ENCODE data around the gene RASA3. TPM values are rescaled to one million over a fixed set of nuclear protein-coding genes. Genes with fewer than 3 reads are reported as not detected.

RASA3 gene
- total and polyA plus RNA-seq, 9 of the 15 experiments (the other 6 are each of a cell fraction or from before 2014, with no cell fraction given) = 0.72 to 25.3 (median 14.4) TPM

DNA sequence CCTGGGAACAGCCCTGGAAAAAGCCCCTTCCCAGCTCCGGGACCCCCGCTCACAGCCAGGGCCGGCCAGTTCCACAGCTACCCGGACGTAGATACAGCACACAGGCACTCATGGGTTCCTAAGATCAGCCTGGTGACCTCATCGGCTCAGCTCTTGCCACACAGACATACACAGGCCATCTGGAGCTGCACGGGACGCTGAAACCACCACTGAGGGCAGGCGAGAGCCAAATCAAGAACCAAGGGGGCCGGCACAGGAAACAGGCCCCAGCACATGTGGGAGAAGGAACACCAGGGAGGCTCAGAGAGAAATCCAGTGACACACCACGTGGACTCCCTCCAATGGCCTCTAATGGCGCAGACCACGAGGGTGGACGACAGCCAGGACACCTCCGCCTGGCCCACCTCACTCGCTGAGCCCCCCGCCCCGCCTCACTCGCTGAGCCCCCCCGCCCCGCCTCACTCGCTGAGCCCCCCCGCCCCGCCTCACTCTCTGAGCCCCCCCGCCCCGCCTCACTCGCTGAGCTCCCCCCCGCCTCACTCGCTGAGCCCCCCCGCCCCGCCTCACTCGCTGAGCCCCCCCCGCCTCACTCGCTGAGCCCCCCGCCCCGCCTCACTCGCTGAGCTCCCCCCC is 88.9 kb downstream of the RASA3 start:
- POLR2A ChIA-PET = no interaction called here
- Histone ChIP-seq H3K79me2 (ENCODE audit: control insufficient read depth, insufficient read depth, low read length) (peaks cover 15% of the 10 kb centered on the region; the same call in 2 of the 3 replicates), H3K27ac (ENCODE audit: extremely low read depth, low read depth, low read length) (no peak overlapping the region), H3K9ac (ENCODE audit: insufficient read depth in 1 of 2, low read depth in 2 of 2, low read length in 2 of 2) (no peak overlapping the region; a peak in 1 of 4 replicates), H3K27me3 (ENCODE audit: control insufficient read depth in 2 of 2, insufficient read depth in 2 of 2, low read length in 2 of 2) (no peaks in the 10 kb centered on the region), H2AFZ (ENCODE audit: low read depth, low read length) (no peak overlapping the region), H3K4me3 (no peak overlapping the region), H3K4me2 (ENCODE audit: insufficient read depth, low read length) (no peak overlapping the region), H3K4me1 (replicated peaks in 1 of 2; ENCODE audit: control insufficient read depth in 2 of 2, insufficient read depth in 2 of 2, low read length in 2 of 2) (peaks cover 3 to 18% of the 10 kb centered on the region in 2 experiments; a peak in 3 of 5 replicates), H4K20me1 (replicated peaks; ENCODE audit: control insufficient read depth, insufficient read depth, low read length) (no peaks in the 10 kb centered on the region), H3K9me3 (replicated peaks; ENCODE audit: control insufficient read depth, insufficient read depth, low read depth, low read length) (0 out of 2 replicates have a peak, but pooled peaks cover 1% of the 10 kb centered on the region), H3K9me1 (ENCODE audit: control insufficient read depth, insufficient read depth, low read length) (no peaks in the 10 kb centered on the region), H3K36me3 (ENCODE audit: control insufficient read depth, insufficient read depth, low read length) (peaks cover 2% of the 10 kb centered on the region; the same call in 1 of the 3 replicates)
- 87% methylated on average over 8 of the region's 37 CpGs for WGBS (ENCODE audit: insufficient coverage, low coverage, missing lambda C conversion rate)
- TF ChIP-seq HDAC8 (tag; IDR thresholded peaks at IDR 0.05) (no peak), FOXK2 (conservative IDR thresholded peaks at IDR 0.05 in 1 of 2, IDR thresholded peaks at IDR 0.05 in 1 of 2; ENCODE audit: low read depth in 2 of 2) (no peak), ZNF699 (CRISPR knock-in tag; IDR thresholded peaks at IDR 0.05; ENCODE audit: insufficient replicate concordance) (no peak), RAD51 (IDR thresholded peaks at IDR 0.05; ENCODE audit: borderline replicate concordance, low read depth) (no peak), ARID2 (IDR thresholded peaks at IDR 0.05) (no peak), PHF20 (IDR thresholded peaks at IDR 0.05; ENCODE audit: partially characterized antibody) (no peak), TOE1 (IDR thresholded peaks at IDR 0.05; ENCODE audit: borderline replicate concordance) (no peak), TOE1 (CRISPR knock-in tag; IDR thresholded peaks at IDR 0.05; ENCODE audit: borderline replicate concordance, low read depth) (no peak), NEUROD1 (IDR thresholded peaks at IDR 0.05; ENCODE audit: borderline replicate concordance, low read depth, low read length, partially characterized antibody) (no peak)
- ATAC-seq (no peak), DNase-seq (ENCODE audit: extremely low read depth in 1 of 4, low spot score in 3 of 4) (no peak), FAIRE-seq (no peak)
- in situ Hi-C loops (cut with MboI) = no loop called here
- CTCF ChIA-PET (ENCODE audit: low intra/inter-chr PET ratio) = no interaction called here
- intact Hi-C loops (cut with micrococcal nuclease) = no loop called here
- BruUV-seq (replicated peaks) = no TSS peak

Data from K562 (cell line).